Measurements from ENCODE around the gene P2RX3.
"Not testable (repeated sequence)": the region's sequence is repeated elsewhere in the genome, so short reads cannot be mapped to it uniquely, and the experiment has no call there.

Gene P2RX3

GRCh38 chr11:57327721-57328120, 10.4 kb upstream of the P2RX3 start:
- DNase-seq: no peak

- DNase-seq: no peak
Observed at GRCh38 chr11:57330029-57330428, 8.1 kb upstream of the P2RX3 start.

GRCh38 chr11:57331720-57332119, 6.4 kb upstream of the P2RX3 start:
- no peak for DNase-seq

GRCh38 chr11:57332694-57333440, 5.3 kb upstream of the P2RX3 start:
- DNase-seq: no peak

DNA sequence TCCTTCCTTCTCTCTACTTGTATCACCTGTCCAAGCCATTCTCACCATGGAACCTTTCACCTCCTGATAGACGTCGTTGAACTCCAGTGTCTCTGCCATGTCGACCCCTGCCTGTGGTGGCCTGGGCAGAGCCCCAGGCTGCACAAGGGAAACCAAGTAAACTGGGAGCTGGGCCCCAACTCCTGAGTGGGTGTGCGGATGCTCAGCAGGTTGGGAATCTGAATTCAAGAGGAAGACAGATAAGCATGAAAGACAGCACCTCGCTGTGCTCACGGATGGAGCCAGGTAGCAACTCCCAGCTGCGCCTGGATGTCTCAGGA, 3.2 kb upstream of the P2RX3 start:
- no peak for DNase-seq

- DNase-seq: peak; percentile 90
Observed at GRCh38 chr11:57335343-57336110, 2.6 kb upstream of the P2RX3 start, which contains the start of gene SSRP1. Gene SSRP1, minus strand, starts transcription at chr11:57335892. Its CDS starts 771 bp downstream, at chr11:57335121.

DNA sequence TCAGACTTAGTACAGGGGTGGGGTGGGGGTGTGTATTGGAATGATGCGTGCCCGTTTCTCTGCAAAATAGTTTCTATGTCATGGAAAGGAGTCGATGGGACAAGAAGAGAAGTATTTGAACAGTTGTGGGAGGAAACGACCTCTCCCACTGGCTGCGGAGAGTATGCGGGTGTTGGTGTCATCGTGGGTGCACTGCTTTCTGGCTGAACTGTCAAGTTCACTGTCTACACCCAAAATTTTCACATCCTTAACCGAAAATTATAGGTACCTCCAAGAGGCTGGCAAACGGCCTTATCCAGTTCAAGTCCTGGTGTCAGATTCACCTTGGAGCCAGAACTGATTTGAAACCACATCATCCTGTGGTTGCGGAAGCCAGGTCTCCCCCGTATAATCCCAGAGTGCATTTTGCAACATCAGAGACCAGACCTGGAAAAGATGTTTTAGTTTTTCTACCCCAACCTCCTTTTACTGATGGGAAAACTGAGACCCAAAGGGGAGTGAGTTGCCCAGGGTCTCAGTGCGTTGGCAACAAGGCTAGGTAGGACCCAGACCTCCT, 2.0 kb upstream of the P2RX3 start:
- DNase-seq: no peak

- DNase-seq: not testable (repeated sequence)
Observed at GRCh38 chr11:57336856-57337255, 1.3 kb upstream of the P2RX3 start.

- DNase-seq: no peak
Observed at GRCh38 chr11:57339328-57339727, 1.2 kb downstream of the P2RX3 start.

- DNase-seq: peak; percentile 2
Observed at GRCh38 chr11:57340039-57340615, 2.0 kb downstream of the P2RX3 start.

DNA sequence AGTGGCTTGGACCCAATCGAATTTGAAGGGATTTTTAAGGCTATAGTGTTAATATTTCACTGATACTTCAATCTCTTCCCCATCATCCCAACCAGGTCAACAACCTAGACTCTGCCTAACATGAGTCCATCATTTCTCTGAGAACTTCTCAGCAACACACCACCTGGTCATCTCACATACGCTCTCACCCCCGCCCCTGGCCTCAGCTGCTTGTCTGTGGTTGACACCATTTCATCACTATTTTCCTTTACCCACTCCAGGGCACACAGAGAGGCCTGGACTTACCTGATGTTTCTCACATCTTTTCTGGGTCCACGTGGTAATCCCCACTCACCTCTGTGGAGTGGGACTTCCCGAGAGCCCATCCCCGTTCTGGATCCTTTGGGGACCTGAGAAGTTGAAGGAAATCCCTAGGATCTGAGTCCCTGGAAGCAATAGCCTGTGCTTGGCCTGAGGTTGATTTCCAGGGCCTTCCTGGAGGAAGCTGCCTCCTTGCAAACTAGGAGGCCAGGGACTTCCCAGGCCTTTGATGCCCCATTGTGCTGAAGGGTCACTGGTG, 3.2 kb downstream of the P2RX3 start:
- no peak for DNase-seq

DNA sequence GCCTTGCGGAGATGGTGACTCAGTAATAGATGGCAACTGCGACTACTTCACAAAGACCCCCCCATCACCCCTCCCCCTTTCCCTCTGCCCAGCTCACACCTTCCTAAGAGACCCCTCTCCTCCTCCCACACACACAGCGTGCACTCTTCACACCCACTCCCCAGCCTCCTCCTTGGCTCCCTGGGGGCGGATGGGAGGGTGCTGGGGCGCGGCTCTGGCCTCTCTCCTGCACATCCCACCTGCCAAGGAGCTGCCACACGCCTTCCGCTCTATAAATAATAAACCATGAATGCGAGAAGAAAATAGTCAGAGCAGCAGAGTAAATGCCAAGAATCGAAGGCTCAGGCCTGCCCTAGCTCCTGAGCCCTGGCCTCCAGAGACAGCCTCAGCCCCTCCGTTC, 4.5 kb downstream of the P2RX3 start:
- DNase-seq: no peak

GRCh38 chr11:57343825-57344224, 5.7 kb downstream of the P2RX3 start:
- DNase-seq: peak; percentile 9

- no peak for DNase-seq
Observed at GRCh38 chr11:57344826-57345225, 6.7 kb downstream of the P2RX3 start.

DNA sequence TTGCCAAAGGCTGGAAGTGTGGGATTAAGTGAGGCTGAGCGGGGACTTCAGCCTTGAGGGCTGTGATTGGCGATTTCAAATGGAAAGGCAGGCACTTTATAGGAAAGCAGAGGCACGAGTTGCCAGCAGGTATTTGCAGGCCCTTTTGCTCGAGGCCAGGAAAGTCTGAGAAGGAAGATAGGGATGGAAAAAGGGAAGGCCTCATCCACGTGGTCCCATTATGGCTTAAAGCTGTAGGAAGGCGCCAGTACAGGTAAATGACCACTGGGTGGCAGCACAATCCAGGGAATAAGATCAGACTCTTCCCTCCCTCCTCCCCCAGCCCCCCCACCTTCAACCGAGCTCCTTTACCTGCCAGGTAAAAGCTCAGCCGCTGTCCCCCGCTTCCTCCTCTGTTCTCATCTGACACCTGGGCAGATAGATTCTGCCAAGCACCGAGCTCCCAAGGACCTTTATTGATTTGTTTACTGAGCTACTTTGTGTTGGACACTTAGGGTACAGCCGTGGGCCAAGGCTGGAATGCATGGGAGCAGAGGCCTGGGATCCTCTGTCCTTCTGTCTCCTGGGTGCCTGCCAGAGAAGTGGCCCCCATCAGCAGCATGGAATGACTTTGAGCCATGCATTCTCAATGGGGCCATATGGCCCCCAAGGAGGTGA, 7.5 kb downstream of the P2RX3 start:
- DNase-seq: peak; percentile 65

DNA sequence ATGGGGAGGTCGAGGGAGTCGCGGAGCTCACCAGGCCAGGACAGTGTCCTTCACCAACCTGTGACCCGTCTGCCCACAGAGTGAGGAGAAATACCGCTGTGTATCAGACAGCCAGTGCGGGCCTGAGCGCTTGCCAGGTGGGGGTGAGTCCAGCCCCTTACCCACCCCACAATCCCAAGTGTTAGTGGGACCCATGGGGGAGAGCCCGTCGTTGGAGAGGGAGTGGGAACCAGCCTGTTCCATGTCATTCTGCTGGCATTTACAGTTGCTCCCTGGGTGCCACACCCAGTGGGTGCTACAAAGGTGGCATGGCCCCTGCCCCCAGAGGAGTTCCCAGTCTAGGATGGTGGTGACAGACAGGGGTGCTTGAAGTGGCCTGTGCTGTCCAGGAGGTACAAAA, 9.2 kb downstream of the P2RX3 start:
- no peak for DNase-seq

- no peak for DNase-seq
Observed at GRCh38 chr11:57348052-57348451, 9.9 kb downstream of the P2RX3 start.

GRCh38 chr11:57348636-57349313, 10.6 kb downstream of the P2RX3 start:
- no peak for DNase-seq

GRCh38 chr11:57349491-57350274, 11.5 kb downstream of the P2RX3 start:
- peak; percentile 4 for DNase-seq

- no peak for DNase-seq
Observed at GRCh38 chr11:57353036-57353435, 14.9 kb downstream of the P2RX3 start.

- DNase-seq: no peak
Observed at GRCh38 chr11:57353446-57353845, 15.3 kb downstream of the P2RX3 start.
